Measurements from ENCODE around the gene NPBWR2.

DNA sequence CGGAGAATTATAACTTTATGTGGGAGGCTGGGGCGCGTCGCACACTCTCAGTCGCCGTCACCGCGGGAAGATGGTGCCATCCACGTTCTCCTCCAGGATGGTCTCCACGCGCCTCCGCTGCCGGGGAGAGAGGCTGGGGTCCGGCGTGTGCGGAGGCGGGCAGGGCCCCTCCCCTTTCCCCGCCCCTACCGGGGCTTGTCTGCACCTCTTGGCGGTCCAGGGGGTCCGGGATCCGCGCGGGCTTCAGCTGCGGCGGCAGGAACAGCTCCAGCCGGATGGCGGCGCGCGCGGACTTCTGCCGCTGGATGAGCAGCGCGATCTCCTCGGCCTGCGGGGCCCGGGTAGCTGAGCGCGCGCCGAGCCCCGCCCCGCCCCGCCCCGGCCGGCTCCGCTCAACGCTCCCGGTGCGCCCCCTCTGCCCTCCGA, 24.0 kb downstream of the NPBWR2 start:
- TF ChIP-seq POLR2A (IDR thresholded peaks at IDR 0.05; ENCODE audit: low read length) (no peak), GATA1 (IDR thresholded peaks at IDR 0.05; ENCODE audit: low read depth, low read length) (no peak)
